HepG2 (cell line): Measurements from ENCODE around the gene RHOBTB3. TPM values are rescaled to one million over a fixed set of nuclear protein-coding genes. Genes with fewer than 3 reads are reported as not detected.

Experiments used
- AFF4 ChIP-seq: sonication (generic); formaldehyde crosslinking; IDR thresholded peaks from 2 replicates; pipeline ENCODE4 v1.4.0; 2020; ENCODE audit warnings: missing genetic modification reagents
- CHCHD3 ChIP-seq: sonication (generic); formaldehyde crosslinking; IDR thresholded peaks from 2 replicates; pipeline ENCODE4 v1.8.0; 2022; ENCODE audit warnings: mild to moderate bottlenecking, missing genetic modification reagents, moderate library complexity
- ESRRA ChIP-seq: sonication (generic); formaldehyde crosslinking; IDR thresholded peaks from 2 replicates; pipeline ENCODE4 v1.5.1; 2020; ENCODE audit warnings: mild to moderate bottlenecking, low read depth, missing genetic modification reagents
- ETV6 ChIP-seq: sonication (generic); formaldehyde crosslinking; conservative IDR thresholded peaks from 2 replicates; pipeline ENCODE4 v1.4.0; 2020; ENCODE audit warnings: missing genetic modification reagents
- KDM2A ChIP-seq: sonication (generic); formaldehyde crosslinking; IDR thresholded peaks from 2 replicates; pipeline ENCODE4 v1.4.0; 2020; ENCODE audit warnings: low read depth, missing genetic modification reagents, borderline replicate concordance
- KDM3A ChIP-seq: IDR thresholded peaks from 2 replicates; pipeline ENCODE4 v1.6.1; 2018; ENCODE audit warnings: low read depth, missing compliant biosample characterization
- KDM5A ChIP-seq: fragments of 200-600 bp; sonication (generic); IDR thresholded peaks from 2 replicates; pipeline ENCODE4 v1.7.0; 2018; ENCODE audit warnings: antibody characterized with exemption, mild to moderate bottlenecking, low read length, borderline replicate concordance
- MED1 ChIP-seq: sonication (generic); formaldehyde crosslinking; IDR thresholded peaks from 2 replicates; pipeline ENCODE4 v1.4.0; 2020; ENCODE audit warnings: missing genetic modification reagents
- PHF8 ChIP-seq: sonication (generic); formaldehyde crosslinking; IDR thresholded peaks from 2 replicates; pipeline ENCODE4 v1.5.0; 2020; ENCODE audit warnings: missing genetic modification reagents
- RAD51 ChIP-seq: fragments of 450-650 bp; IDR thresholded peaks from 2 replicates; pipeline ENCODE4 v1.6.1; 2016; ENCODE audit warnings: borderline replicate concordance
- RARA ChIP-seq: IDR thresholded peaks from 2 replicates; pipeline ENCODE4 v1.6.1; 2016; ENCODE audit warnings: missing genetic modification reagents, missing compliant biosample characterization
- SAP130 ChIP-seq: IDR thresholded peaks from 2 replicates; pipeline ENCODE4 v1.6.1; 2016; ENCODE audit warnings: low read depth
- SMAD9 ChIP-seq: sonication (generic); formaldehyde crosslinking; IDR thresholded peaks from 2 replicates; pipeline ENCODE4 v1.5.1; 2020; ENCODE audit warnings: mild to moderate bottlenecking, missing genetic modification reagents
- TARDBP ChIP-seq: sonication (generic); formaldehyde crosslinking; IDR thresholded peaks from 2 replicates; pipeline ENCODE4 v1.8.0; 2022; ENCODE audit warnings: mild to moderate bottlenecking, missing genetic modification reagents
- ZBTB38 ChIP-seq: sonication (generic); formaldehyde crosslinking; IDR thresholded peaks from 2 replicates; pipeline ENCODE4 v1.5.1; 2020; ENCODE audit warnings: mild to moderate bottlenecking, missing genetic modification reagents
- ZKSCAN5 ChIP-seq: sonication (generic); formaldehyde crosslinking; IDR thresholded peaks from 2 replicates; pipeline ENCODE4 v1.5.1; 2020; ENCODE audit warnings: mild to moderate bottlenecking, missing genetic modification reagents
- ZNF333 ChIP-seq: sonication (generic); formaldehyde crosslinking; IDR thresholded peaks from 2 replicates; pipeline ENCODE4 v1.4.0; 2020; ENCODE audit warnings: mild to moderate bottlenecking, missing genetic modification reagents, borderline replicate concordance
- ZNF337 ChIP-seq: sonication (generic); formaldehyde crosslinking; IDR thresholded peaks from 2 replicates; pipeline ENCODE4 v1.5.1; 2020; ENCODE audit warnings: missing genetic modification reagents, low read depth, mild to moderate bottlenecking, borderline replicate concordance
- ZNF362 ChIP-seq: sonication (generic); formaldehyde crosslinking; IDR thresholded peaks from 2 replicates; pipeline ENCODE4 v1.4.0; 2020; ENCODE audit warnings: missing genetic modification reagents, mild to moderate bottlenecking, borderline replicate concordance
- ZNF543 ChIP-seq: sonication (generic); formaldehyde crosslinking; IDR thresholded peaks from 2 replicates; pipeline ENCODE4 v1.4.0; 2020; ENCODE audit warnings: mild to moderate bottlenecking, missing genetic modification reagents
- ZNF766 ChIP-seq: sonication (generic); formaldehyde crosslinking; IDR thresholded peaks from 2 replicates; pipeline ENCODE4 v1.5.0; 2020; ENCODE audit warnings: missing genetic modification reagents, borderline replicate concordance
- ZNF883 ChIP-seq: sonication (generic); formaldehyde crosslinking; IDR thresholded peaks from 2 replicates; pipeline ENCODE4 v1.5.1; 2020; ENCODE audit warnings: mild to moderate bottlenecking, missing genetic modification reagents; ENCODE audit errors: not compliant biosample characterization
- polyA plus RNA-seq, 8 experiments: library from polyadenylated mRNA; depleted of rRNA in 3 of 8; stranded (reverse) in 7 of 8; unstranded in 1 of 8; fragments of >200 nt; fragmentation: Illumina TruSeq in 4 of 8; extraction: Trizol in 4 of 8; gene quantifications; 2 replicates each; pipeline versions ENCODE4 v1.2.1 to v1.2.3, GENCODE V29; 2011 to 2016; ENCODE audit warnings: low read depth in 4 of 8, missing spikeins in 1 of 8, mixed read lengths in 1 of 8; ENCODE audit not compliant: insufficient read depth in 1 of 8
- total RNA-seq, 5 experiments: library from RNA; depleted of rRNA; stranded (reverse); fragments of >200 nt; fragmentation: Illumina TruSeq; extraction: Trizol; gene quantifications; 2 replicates each; pipeline ENCODE4 v1.2.3, GENCODE V29; 2016; ENCODE audit warnings: low read depth in 1 of 5

Gene RHOBTB3
- total and polyA plus RNA-seq, 2 of the 13 experiments (the other 11 are each of a cell fraction or from before 2014, with no cell fraction given) = 31.6 to 35.4 TPM

GRCh38 chr5:95770830-95771708 is 39.9 kb downstream of the RHOBTB3 start (continued):
- TF ChIP-seq RARA (CRISPR knock-in tag) (no peak; the same call in 1 of the 2 replicates), ZNF883 (CRISPR knock-in tag) (no peak), ZNF362 (CRISPR knock-in tag) (no peak; the same call in 1 of the 2 replicates), ETV6 (CRISPR knock-in tag) (no peak), ZNF337 (no peak), KDM2A (CRISPR knock-in tag) (peak; percentile 45; the same call in 1 of the 2 replicates), PHF8 (CRISPR knock-in tag) (no peak), KDM3A (CRISPR knock-in tag) (no peak), ZNF766 (CRISPR knock-in tag) (no peak), ESRRA (CRISPR knock-in tag) (peak; percentile 47; the same call in 1 of the 2 replicates), RAD51 (no peak), ZNF333 (no peak), MED1 (CRISPR knock-in tag) (peak; percentile 39; the same call in 1 of the 2 replicates), TARDBP (CRISPR knock-in tag) (no peak), ZBTB38 (CRISPR knock-in tag) (no peak), CHCHD3 (CRISPR knock-in tag) (no peak), AFF4 (no peak), ZNF543 (CRISPR knock-in tag) (no peak), KDM5A (no peak), SMAD9 (CRISPR knock-in tag) (no peak), ZKSCAN5 (no peak), SAP130 (peak; percentile 64)
